ENCODE results near the gene MAPK8IP2.

The MAPK8IP2 gene

DNA sequence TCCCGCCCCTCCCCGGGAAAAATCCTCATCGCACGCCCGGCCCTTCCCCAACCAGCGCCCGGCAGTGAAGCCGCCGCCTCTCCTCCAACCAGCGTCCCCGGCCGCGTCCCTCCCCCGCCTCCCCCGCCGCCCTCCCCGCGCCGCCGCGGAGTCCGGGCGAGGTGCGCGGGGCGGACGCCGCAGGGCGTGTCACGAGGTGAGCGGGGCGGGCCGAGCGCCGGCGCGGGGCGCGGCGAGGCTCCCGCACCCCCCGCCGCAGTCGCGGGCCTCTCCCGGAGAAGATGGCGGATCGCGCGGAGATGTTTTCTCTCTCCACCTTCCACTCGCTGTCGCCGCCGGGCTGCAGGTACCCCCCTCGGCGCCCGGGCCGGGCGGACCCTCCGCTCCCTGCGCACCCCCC, at the start of gene MAPK8IP2:
MAPK8IP2 (plus strand) TSS at position 256 of the 400 bp plus-strand sequence; CDS start at position 282, 26 bp downstream.
- DNase-seq, result no peak

DNA sequence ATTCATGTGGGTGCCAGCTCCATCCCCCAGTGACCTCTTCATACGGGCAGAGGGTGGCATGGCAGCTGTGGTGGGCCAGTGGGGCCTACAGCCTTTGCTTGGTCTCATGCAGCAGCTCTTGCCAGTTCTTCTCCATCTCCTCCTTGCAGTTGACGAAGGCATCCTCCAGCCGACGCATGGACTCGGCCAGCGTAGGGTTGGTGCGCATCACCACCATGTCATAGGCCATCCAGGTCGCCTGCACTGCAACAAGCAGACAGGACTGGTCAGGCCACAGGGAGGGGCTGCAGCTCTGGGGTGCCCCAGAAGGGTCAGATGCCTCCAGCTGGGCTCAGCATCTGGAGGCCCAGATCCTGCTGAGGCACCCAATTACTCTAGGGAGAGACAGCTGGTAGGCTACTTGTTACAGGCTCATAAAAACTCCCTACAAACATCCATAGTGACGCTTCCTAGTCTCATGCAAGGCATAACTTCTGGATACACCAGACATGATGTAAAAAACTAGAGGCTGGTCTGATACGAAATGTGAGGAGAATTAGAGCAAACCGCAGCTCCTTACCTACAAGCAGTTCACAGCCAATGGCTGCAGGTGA, 49.3 kb upstream of the MAPK8IP2 start:
- DNase-seq, result no peak

DNA sequence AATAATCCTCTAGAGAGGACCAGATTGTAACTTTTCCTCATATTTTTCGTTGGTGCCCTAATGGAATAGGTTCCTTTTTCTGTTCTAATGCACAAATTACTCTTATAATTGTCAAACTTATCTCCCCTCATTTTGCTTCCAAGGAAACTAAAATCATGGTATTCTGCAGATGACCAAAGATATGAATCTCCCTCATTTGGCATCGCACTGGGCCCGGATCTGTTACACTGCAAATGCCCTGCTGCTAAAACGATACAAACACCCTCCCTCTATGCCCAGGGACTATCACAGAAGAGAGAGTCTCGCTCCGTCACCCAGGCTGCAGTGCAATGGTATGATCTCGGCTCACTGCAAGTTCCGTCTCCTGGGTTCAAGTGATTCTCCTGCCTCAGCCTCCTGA, 47.3 kb upstream of the MAPK8IP2 start:
- no peak for DNase-seq

DNA sequence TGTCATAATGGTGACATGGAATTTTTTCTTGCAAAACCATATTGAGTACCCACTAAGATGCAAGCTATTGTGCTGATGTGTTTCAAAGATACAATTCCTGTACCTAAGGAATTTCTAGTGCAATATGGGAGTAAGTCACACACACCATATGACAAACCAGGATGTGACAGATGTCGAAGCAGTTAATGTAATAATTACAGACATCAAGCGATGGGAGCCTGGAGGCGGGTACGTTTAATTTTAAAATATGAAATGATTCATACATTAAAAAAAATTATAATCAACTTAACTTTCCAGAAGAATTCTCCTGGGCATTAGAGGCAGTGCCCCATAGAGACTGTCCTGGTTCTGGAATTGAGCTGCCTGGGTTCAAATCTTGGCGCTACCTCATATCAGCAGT, 43.9 kb upstream of the MAPK8IP2 start:
- DNase-seq, result no peak

DNA sequence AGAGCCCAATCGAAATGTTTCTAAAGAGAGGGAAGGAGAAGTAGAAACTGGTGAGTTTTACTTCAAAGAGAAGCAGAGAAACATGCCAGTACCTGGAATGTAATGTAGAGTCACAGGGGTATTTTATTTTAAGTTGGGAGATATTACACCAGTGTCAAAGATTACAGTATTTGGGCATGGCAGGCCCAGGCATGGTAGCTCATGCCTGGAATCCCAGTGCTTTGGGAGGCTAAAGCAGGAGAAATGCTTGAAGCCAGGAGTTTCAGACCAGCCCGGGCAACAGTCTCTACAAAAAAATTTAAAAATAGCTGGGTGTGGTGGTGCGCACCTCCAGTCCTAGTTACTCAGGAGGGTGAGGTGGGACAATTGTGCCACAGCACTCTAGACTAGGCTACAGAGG, 40.6 kb upstream of the MAPK8IP2 start:
- no peak for DNase-seq

DNA sequence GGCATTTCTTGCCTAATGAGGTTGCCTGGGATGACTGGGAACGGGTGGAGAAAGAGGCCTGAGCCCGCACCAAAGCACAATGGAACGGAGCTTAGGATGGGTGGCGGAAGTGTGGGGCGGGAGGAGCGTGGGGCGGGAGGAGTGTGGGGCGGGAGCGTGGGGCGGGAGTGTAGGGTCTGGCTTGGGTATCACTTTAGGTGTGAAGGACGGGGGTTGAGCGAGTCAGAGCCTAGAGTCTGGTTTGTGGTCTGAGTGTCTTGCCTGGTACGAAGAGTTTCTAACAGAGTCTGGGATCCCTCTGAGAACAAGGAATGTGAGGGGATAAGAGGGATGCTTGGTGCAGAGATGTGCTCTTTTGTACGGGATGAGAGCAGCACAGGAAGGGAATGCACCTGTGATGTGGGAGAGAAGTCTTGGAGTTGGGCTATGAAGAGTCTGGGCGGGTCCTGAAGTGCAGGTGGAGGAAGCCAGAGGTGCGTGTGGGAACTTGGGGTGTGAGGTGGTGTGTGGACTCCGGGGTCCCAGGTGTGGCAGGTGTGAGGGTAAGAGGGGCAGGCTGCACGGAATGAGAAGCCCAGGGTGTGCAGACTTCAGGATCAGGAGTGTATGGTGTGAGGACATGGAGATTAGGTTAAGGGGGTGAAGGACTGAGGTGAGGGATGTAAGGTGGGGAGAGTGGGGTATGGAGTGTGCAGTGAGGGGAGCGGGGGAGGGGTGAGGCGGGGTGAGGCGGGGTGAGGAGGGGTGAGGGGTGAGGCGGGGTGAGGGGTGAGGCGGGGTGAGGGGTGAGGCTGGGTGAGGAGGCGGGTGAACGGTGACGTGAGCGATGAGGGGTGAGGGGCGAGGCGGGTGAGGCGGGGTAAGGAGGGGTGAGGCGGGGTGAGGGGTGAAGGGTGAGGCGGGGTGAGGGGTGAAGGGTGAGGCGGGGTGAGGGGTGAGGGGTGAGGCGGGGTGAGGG, 38.9 kb upstream of the MAPK8IP2 start:
- no peak for DNase-seq

DNA sequence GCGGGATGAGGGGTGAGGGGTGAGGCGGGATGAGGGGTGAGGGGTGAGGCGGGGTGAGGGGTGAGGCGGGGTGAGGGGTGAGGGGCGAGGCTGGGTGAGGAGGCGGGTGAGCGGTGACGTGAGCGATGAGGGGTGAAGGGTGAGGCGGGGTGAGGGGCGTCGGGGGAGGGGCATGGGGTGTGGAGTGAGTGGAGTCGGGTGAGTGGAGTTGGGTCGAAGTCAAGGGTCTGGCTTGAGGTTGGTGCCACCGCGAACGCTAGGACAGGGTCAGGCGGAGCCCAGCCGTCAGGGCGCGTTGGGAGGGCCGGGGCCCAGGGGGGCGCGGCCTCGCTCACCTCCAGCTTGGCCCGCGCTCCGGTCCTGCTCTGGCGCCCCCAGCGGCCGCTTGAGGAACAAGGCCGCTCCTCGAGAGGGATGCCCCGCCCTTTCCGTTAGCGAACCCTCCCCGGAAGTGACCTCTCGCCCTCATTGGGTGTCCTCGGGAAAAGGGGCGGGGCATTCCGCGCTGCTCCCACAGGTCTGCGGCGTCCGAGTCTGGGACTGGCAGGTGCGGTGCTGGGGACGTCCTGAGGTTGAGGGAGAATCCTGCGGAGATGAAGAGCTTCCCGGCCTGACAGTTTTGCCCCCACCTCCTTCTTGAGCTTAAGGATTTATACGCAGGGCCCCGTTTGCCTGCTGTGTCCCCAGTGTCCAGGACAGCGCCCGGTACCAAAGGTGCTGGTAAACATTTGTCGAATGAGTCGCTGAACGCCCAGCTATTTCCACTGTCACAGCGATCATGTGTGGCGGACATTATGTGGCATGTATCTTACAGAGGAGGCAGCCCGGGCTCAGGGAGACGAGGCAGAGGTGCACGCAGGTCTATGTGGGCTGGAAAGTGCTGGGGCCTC, 37.8 kb upstream of the MAPK8IP2 start, which contains the start of gene SYCE3:
SYCE3 (minus strand) TSS at position 397 of the 890 bp plus-strand sequence. CDS start 6,514 bp downstream, outside the sequence.
- DNase-seq, result peak; percentile 99

DNA sequence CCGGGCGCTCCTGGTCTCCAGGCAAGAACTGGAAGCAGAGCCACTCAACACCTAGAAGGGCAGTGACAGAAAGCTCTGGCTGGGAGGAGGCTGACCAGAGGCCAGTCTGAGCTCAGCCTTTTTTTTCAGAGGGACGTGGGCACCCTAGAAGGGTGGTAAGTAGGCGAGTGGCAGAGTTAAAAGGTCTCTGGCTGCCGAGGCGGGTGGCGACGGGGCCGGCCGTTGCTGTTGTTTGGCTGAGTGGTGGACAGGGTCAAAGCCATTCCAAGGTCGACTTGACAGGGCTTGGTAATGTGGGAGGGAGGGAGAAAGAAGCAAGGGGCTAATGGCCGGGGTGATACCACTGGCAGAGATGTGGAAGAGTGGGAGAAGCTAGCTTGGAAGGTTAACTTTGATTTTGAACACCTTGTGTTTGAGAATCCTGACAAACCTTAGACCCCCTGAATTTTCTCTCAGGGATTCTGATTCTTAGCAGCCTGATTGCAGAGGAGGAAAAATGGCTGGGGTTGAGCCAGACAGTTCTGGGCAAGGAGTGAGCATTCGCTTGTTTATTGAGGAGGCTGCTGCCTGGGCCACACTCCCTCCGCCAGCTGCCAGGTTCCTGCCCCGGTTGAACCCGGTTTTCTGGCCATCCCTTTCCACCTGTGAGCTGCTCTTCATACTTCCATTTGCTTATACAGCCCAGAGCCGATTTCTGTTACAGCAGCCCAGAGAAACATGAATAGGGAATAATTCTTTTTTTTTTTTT, 37.0 kb upstream of the MAPK8IP2 start:
- no peak for DNase-seq

DNA sequence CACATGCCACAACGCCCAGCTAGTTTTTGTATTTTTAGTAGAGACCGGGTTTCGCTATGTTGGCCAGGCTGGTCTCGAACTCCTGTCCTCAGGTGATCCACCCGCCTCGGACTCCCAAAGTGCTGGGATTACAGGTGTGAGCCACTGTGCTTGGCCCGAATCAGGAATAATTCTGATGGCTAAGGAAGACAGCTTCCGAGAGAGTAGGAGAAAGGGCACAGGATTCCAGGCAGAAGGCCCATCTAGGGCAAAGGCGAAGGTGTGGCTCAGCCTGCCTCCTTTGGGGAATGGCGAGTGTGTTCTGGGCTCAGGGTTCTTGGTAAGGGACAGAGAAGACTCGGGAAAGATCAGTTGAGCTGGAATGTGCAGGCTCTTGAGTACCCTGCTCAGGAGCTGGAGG, 36.3 kb upstream of the MAPK8IP2 start:
- DNase-seq, result no peak

DNA sequence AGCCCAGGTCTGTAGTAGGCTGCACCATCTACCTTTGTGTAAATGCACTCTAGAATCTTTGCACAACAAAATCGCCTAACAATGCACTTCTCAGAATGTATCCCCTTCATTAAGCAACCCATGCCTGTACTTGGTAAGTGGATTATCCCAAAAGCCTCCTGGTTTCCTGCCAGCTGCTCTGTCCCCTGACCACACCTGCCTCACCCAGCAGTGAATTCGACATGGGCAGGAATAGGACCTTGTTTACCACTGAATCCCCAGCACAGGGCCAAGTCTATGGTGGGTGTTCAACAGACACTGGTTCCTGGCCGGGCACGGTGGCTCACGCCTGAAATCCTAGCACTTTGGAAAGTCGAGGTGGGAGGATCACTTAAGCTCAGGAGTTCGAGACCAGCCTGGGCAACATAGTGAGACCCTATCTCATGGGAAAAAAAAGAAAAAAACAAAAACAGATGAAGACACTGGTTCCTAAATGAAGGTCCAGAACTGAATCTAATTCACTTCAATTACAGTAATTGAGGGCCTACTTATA, 32.8 kb upstream of the MAPK8IP2 start:
- no peak for DNase-seq

DNA sequence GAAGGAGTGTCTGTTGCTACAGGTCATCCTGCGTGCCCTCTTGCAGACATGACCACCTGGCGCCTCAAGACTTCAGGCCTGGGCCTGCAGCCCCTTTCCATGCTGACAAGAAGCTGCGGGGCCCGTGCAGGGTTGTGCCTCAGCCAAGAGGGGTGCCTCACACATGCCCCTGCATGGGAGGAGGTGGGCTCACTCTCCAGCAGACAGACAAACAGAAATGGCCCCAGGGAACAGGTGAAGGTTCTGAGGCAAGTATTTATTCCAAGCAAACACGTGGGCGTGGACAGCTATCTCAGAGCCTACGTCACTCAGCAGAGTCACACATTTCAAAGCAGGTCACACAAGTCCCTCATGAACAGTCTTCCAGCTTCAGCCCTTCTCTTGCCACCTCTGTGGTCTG, 32.0 kb upstream of the MAPK8IP2 start:
- no peak for DNase-seq

DNA sequence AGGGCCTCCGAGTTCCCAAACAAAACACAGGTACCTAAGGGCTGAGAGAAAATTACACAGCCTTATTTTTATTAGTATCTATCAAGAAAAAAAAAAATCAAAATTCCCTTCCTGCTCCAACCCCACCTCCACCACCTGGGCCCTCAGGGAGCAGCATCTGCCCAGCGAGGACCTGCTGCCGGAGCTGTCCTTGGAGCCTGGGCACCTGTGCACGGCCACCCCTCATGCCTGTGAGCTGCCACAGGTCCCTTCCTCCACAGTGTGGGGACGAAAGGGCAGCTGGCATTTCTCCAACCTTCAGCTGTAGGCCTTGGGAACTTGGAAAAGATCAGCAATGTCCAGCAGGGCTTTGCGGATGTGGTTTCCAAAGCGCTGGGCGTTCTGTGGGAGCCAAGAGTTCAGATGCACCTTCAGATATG, 31.5 kb upstream of the MAPK8IP2 start:
- DNase-seq, result no peak

DNA sequence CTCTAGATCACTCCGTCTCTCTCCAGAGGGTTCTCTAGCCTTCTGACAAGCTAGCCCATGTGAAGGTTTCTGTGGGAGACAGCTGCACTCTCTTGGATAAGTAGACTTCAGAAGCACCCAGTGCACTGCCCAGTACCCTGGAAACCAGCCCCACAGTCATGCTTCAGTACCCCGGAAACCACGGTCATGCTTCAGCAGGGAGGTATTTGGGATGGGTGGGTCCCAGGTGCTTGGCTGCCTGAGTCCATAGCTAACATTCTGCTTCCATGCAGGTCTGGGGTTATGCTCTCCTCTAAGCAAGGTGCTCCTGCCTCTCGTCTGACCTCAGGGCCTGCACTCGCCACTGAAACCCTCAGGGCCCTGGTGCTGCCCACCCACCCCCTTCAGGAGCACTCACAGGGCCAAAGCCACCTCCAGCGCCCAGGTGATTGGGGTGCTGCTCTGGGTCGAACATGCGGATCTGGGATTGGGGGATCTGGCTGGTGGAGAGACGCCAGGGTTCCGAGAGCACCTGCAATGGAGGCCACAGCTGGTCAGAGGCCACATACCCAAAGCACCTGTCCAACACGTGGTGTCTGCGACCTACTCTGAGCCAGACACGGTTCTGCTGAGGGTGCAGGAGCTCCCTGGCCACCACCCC, 30.6 kb upstream of the MAPK8IP2 start:
- DNase-seq, result no peak

DNA sequence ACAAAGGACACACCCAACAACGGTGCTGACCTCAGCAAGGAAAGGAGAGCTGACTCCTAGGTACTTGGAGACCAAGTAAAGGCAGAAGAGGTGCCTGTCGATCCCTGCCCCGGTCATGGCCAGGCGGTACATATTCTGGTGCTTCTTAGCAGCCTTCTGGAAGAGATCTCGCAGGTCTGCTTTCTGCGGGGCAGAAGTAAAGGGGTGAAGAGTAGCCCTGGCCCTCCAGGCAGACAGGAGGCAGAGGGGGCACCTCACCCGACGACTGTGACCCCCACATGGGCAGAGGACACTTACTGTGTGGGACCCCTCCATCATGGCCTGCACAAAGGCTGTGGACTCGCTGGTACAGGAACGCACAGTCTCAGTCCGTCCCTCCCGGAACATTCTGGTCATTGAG, 29.7 kb upstream of the MAPK8IP2 start:
- DNase-seq, result no peak

DNA sequence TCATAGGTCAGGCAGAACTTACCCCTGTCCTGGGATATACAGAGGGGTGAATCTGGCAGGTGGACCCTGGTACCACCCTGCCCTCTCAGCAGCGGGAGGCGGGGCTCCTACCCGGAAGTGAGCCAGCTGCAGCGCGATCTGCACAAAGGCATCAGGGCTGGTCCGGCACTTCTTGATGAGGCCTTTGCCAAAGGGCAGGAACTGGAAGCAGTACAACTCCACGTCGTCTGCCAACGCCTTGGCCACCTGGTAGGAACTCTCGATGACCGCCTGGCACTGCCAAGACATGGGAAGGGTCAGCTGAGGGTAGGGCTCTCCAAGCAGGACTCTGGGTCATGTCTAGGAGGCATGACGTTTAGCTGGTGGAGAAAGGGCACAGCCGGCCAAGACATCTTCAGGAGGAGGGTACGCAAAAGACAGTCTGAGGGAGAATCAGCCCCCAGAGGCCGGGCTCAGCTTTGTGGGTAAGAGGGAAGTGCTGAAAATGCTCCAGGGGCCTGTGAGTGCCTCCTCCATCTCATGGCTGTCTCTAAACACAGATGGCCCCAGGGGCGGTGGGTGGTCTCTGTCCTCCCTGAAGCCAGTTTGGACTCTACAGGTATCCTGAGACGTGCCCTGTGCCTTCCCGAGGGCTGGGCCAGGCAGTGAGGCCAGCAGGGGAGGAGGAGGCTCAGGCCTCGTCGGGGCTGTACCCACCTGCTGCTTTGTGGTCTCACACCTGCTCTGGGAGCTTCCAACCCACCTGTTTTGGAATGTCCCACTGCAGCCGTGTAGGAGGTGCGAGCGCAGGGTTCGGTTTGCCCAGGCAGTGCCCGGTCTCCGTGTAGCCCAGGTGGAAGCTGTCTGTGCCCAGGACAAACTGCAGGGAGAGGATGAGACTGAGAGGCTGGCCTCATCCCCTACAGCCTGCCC, 29.1 kb upstream of the MAPK8IP2 start:
- DNase-seq, result no peak

DNA sequence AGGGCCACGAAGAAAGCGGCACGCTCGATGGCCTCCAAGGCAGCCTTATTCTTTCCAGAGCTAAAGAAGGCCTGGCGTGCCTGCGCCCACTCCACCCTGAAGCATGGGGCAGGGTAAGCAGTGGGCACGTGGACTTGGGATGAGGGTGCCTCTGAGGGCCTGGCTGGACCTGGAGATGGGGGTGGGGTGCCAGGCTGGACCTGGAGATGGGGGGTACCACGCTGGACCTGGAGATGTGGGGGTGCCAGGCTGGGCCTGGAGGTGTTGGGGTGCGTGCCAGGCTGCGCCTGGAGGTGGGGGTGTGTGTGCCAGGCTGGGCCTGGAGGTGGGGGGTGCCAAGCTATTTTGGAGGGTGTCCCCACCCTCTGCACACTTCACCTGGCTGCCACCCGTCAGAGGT, 27.6 kb upstream of the MAPK8IP2 start:
- DNase-seq, result no peak

DNA sequence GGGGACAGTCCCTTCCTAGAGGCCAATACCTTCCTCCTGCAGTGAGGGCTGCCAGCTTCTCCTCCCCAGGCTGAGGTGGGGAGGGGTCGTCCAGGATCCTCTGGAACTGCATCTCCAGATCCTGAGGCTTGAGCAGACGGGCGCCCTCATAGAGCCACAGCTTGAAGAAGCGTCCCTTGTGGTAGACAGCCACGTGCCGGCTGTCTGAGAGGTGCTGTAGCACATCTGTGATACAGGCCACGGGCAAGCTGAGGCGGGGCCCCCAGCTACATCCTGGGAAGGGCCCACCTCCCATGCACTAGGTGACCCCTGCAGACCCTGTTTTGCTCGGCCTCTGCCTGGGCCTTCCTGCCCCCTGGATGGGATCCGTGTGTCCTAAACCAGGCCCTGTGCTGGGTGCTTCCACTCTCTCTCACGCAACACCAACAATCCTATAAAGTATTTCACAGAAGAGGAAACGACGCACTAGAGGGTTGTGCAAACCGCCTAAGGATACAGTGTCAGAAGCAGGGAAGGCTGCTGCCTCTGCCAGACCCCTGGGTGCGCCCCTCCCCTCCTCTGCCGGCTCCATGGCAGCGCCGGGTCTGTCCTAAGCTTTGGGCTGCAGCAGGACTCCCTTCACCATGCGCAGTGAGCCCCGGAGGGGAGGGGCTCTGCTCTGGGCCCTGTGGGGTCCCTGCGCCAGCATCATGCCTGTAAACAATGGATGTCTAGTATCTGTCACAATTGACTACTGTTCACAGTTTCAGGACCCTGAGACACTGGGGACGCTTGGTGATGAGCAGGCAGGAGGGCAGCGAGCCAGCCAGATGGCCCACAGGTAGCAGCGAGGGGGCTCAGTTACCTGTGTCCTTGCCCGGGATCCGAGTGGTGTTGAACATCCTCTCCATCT, 26.9 kb upstream of the MAPK8IP2 start:
- no peak for DNase-seq

DNA sequence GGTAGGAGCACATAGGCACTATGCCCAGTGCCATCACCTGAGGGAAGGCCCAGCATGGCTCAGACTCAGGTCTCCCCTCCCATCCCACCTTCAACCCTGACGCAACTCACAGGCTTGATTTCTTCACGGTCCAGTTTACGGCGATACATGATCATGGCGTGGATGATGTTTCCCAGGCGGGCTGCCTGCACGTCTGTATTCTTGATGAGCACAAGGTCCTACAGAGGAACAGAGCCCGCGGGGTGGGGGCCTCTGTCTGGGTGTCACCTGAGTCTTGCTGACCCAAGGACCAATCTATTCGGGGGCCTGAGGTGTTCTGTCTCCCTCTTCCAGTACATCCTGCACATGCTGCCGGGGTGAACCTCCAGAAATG, 26.2 kb upstream of the MAPK8IP2 start:
- no peak for DNase-seq

DNA sequence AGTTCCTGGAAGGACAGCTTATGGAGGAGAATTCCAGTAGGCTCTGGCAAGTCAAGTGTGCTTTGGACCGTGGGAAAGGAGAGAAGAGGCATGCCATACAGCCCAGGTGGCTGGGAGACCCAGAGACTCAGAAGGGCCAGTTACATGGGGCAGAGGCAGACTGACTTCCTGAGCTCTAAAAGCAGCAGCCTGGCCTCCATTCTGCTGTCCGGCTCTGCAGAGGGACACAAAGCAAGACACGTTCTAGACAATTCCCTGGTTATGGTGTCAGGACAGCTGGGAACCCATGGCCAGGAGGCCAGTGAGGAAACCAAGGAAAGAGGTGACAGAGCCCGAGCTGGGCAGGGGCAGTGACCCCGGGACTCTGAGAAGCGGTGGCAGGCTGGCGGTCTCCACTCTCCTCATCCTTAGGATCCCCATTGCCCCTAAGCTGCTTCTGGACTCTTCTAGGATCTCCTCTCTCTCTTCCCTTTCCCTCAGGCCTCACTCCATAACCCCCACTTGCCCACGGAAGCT, 25.1 kb upstream of the MAPK8IP2 start:
- no peak for DNase-seq

Measured in retina (tissue), 1 donor.